GM12873 (cell line): ENCODE data around the gene LIMA1.

Experiments
- TF ChIP-seq, protein P1 (sequence below): IDR thresholded peaks from 2 replicates; pipeline ENCODE4 v1.5.1; 2012; ENCODE audit warnings: low read depth, mild to moderate bottlenecking, moderate library complexity, low read length, control low read depth; ENCODE audit not compliant: insufficient read depth; ENCODE audit errors: missing control alignments

Gene LIMA1

DNA sequence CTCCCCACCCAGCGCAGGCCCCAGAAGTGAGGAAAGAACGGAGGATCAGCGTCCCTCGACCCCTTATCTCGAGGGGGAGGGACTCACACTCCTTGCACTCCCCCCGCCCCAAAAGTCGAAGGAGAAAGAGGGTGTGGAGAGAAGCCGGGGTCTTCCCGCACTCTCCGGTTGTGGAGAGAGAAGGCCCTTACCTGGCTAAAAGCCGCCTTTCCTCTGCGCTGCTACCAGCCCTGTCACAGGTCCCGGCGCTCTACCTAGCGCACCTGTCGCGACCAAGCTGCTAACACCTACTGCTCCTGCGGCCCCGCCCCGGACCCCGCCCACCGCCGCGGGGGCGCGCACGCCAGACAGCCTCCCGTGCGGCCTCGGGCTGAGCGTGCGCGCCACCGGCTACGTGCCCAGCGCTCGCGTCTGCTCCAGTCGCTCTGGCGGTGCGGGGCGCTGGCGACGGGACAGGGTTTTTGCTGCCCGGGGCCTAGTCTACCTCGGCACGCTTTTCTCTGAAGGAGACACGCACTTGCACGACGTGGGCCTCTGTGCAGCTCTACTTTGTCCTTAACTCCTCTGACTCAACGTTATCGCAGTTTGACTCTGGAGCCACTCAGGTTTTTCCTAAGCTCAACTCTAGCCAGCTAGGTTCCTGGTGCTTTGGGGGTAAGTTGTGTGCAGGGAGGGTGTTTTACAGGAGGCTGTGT is at the start of gene LIMA1:
Gene LIMA1 (minus strand): TSS at position 292 of the 695 bp plus-strand sequence. CDS start 34,769 bp downstream, outside the sequence.
- TF ChIP-seq, protein P1, sequence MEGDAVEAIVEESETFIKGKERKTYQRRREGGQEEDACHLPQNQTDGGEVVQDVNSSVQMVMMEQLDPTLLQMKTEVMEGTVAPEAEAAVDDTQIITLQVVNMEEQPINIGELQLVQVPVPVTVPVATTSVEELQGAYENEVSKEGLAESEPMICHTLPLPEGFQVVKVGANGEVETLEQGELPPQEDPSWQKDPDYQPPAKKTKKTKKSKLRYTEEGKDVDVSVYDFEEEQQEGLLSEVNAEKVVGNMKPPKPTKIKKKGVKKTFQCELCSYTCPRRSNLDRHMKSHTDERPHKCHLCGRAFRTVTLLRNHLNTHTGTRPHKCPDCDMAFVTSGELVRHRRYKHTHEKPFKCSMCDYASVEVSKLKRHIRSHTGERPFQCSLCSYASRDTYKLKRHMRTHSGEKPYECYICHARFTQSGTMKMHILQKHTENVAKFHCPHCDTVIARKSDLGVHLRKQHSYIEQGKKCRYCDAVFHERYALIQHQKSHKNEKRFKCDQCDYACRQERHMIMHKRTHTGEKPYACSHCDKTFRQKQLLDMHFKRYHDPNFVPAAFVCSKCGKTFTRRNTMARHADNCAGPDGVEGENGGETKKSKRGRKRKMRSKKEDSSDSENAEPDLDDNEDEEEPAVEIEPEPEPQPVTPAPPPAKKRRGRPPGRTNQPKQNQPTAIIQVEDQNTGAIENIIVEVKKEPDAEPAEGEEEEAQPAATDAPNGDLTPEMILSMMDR = peak; percentile 44

DNA sequence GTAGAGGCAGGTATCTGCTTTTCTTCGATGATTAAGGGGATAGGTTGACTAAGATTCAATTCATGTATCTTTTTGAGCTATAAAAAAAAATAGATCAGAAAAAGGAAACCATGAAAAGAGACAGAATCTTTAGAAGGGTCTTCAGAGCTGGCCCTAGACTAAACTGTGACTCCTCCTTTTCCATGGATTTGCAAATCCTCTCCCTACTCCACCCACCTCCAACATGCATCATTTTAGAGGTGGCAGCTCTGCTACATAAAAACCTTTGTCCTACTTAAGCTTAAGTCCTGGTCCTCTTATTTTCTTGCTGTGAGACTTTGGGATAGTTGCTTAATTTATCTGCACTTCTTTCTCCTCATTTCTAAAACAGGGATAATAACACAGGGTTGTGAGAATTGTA is 48.4 kb upstream of the LIMA1 start:
- TF ChIP-seq, protein P1 = no peak

GRCh38 chr12:50326590-50327284 is 43.4 kb upstream of the LIMA1 start:
- TF ChIP-seq, protein P1 = no peak

GRCh38 chr12:50325890-50326391 is 42.6 kb upstream of the LIMA1 start:
- TF ChIP-seq, protein P1 = no peak

DNA sequence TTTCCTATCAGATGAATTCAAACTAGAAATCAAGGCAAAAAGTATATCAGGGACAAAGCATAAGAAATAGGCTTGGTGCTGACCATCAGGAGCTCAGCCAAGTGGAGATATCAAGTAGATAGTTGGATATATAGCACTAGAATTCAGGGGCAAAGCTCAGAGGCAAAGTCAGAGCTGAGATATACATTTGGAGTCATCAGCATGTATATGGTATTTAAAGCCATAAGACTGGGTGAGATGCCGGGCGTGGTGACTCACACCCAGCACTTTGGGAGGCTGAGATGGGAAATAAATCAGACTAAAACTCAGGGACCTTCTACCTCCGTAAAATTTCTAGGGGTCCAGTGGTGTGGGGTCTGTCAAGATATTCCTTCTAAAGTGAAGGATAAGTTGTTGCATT is 38.9 kb upstream of the LIMA1 start:
- TF ChIP-seq, protein P1 = no peak

- TF ChIP-seq, protein P1 = no peak
These were observed 33.9 kb upstream of the LIMA1 start for GRCh38 chr12:50317203-50317602.

- TF ChIP-seq, protein P1 = no peak
These were observed 32.5 kb upstream of the LIMA1 start for GRCh38 chr12:50315803-50316202.
